ENCODE data around the gene RCSD1. TPM values are rescaled to one million over a fixed set of nuclear protein-coding genes. Genes with fewer than 3 reads are reported as not detected.

RCSD1 gene
- total RNA-seq, 5 donors from 2014 or later (not counting 1 experiment from before 2014, with no cell fraction given), result 101 to 126 (median 107) TPM

DNA sequence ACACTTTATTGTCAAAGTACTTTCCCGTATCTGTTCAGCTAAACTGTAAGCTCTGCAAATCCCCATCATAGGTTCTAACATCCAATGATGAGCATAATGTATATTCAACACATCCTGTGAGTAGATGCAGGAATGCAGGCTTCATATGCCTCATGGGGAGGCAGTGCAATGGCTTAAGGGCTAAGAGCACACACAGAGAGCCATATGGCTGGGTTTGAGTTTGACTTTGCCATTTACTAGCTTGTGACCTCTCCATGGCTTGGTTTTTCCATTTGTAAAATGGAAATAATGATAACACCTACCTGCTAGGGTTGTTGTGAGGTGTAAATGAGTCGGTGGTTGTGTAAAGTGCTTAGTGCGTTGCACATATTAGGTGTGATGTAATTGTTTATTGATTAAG lies 13.4 kb downstream of the RCSD1 start:
- H3K36me3 Mint-ChIP-seq, result peaks cover 29% of the 10 kb centered on the region
- H3K27me3 Mint-ChIP-seq, result no peaks in the 10 kb centered on the region
- ATAC-seq (replicated peaks in 1 of 4) (no peak), DNase-seq (no peak)
- ChIA-PET POLR2A (no interaction called here), CTCF (no interaction called here)
- H3K36me3 ChIP-seq (ENCODE audit: control insufficient read depth in 2 of 2, extremely low read depth in 1 of 2, insufficient read depth in 1 of 2, low read length in 1 of 2), result peaks cover 3 to 43% of the 10 kb centered on the region in 2 donors
- no peak overlapping the region for H3K4me3 ChIP-seq (ENCODE audit: control insufficient read depth in 1 of 2, extremely low read depth in 1 of 2, low read length in 1 of 2)
- H3K4me3 Mint-ChIP-seq, result peak overlapping the region in 1 of 3 donors; percentile 64
- H3K27ac Mint-ChIP-seq, result peak overlapping the region; percentile 66 to 72
- peaks cover 90 to 95% (median 92%) of the 10 kb centered on the region in 3 donors for H3K4me1 Mint-ChIP-seq
- no peaks in the 10 kb centered on the region for H3K9me3 ChIP-seq
- H3K27ac ChIP-seq (ENCODE audit: low read length), result no peak overlapping the region
- H3K27me3 ChIP-seq (replicated peaks in 1 of 2; ENCODE audit: control insufficient read depth in 2 of 2, extremely low read depth in 1 of 2, insufficient read depth in 2 of 2, low read length in 1 of 2), result no peaks in the 10 kb centered on the region
- no peaks in the 10 kb centered on the region for H3K9me3 Mint-ChIP-seq
- 72% methylated on average over 2 of the region's 3 CpGs for WGBS (ENCODE audit: insufficient coverage)
- peaks cover 31 to 91% of the 10 kb centered on the region in 2 experiments for H3K4me1 ChIP-seq (ENCODE audit: control insufficient read depth in 1 of 2, extremely low read depth in 1 of 2, insufficient read depth in 2 of 2, low read length in 2 of 2)

DNA sequence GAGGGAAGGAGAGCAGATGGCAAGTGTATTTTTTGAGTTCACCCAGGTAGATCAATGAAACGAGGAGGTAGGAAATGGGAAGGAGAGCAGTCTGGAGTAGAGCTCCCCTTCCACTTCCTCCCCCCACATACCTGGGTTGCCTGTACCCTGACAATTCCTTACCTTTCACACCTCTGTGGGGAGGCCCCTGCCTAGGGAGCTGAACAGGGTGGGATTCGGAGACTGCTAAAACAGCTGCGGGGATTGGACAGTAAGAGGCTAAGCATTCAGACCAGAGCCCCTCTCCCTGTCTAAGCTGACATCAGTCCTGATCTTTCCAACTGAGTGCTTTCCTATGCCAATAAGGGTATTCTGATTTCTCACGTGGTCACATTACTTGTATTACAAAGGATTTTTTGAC lies 14.5 kb downstream of the RCSD1 start:
- Mint-ChIP-seq H3K4me3 (no peak overlapping the region), H3K36me3 (peaks cover 30% of the 10 kb centered on the region), H3K9me3 (no peaks in the 10 kb centered on the region), H3K27ac (peak overlapping the region; percentile 51 to 66), H3K4me1 (peaks cover 90 to 95% (median 93%) of the 10 kb centered on the region in 3 donors), H3K27me3 (no peaks in the 10 kb centered on the region)
- ATAC-seq (replicated peaks in 1 of 4) (no peak), DNase-seq (no peak)
- ChIA-PET POLR2A (no interaction called here), CTCF (no interaction called here)
- H3K9me3 ChIP-seq, result no peaks in the 10 kb centered on the region
- no peak overlapping the region for H3K27ac ChIP-seq (ENCODE audit: low read length)
- no peak overlapping the region for H3K4me3 ChIP-seq (ENCODE audit: control insufficient read depth in 1 of 2, extremely low read depth in 1 of 2, low read length in 1 of 2)
- peaks cover 39 to 92% of the 10 kb centered on the region in 2 experiments for H3K4me1 ChIP-seq (ENCODE audit: control insufficient read depth in 1 of 2, extremely low read depth in 1 of 2, insufficient read depth in 2 of 2, low read length in 2 of 2)
- WGBS (ENCODE audit: insufficient coverage), result 100% methylated on average over 1 of the region's 4 CpGs
- no peaks in the 10 kb centered on the region for H3K27me3 ChIP-seq (replicated peaks in 1 of 2; ENCODE audit: control insufficient read depth in 2 of 2, extremely low read depth in 1 of 2, insufficient read depth in 2 of 2, low read length in 1 of 2)
- H3K36me3 ChIP-seq (ENCODE audit: control insufficient read depth in 2 of 2, extremely low read depth in 1 of 2, insufficient read depth in 1 of 2, low read length in 1 of 2), result peaks cover 3 to 41% of the 10 kb centered on the region in 2 donors

DNA sequence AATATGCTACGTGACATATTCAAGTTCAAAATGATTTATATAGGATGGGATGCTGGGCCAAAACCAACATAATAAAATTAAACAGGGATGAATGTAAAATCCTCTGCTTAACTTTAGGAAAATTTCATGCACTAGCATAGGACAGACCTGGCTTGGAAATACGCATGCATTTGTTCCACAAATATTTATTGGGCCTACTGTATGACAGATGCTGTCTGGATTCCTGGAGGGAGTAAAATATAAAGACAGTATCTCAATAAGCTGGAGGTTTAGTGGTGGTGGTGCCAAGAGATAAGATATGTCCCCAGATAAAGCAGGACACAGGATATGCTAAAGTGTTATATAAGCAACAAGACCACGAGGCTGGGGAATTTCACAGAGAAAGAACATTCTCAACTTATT lies 15.1 kb downstream of the RCSD1 start:
- Mint-ChIP-seq H3K9me3 (no peaks in the 10 kb centered on the region), H3K36me3 (peaks cover 30% of the 10 kb centered on the region), H3K27ac (peak overlapping the region; percentile 64 to 73), H3K4me3 (peak overlapping the region in 1 of 3 donors; percentile 38), H3K27me3 (no peaks in the 10 kb centered on the region), H3K4me1 (peaks cover 90 to 95% (median 93%) of the 10 kb centered on the region in 3 donors)
- no CpG with 5 or more reads among the region's 3 CpGs for WGBS (ENCODE audit: insufficient coverage)
- Histone ChIP-seq H3K4me3 (ENCODE audit: control insufficient read depth in 1 of 2, extremely low read depth in 1 of 2, low read length in 1 of 2) (no peak overlapping the region), H3K4me1 (ENCODE audit: control insufficient read depth in 1 of 2, extremely low read depth in 1 of 2, insufficient read depth in 2 of 2, low read length in 2 of 2) (peaks cover 44 to 92% of the 10 kb centered on the region in 2 experiments), H3K27me3 (replicated peaks in 1 of 2; ENCODE audit: control insufficient read depth in 2 of 2, extremely low read depth in 1 of 2, insufficient read depth in 2 of 2, low read length in 1 of 2) (no peaks in the 10 kb centered on the region), H3K36me3 (ENCODE audit: control insufficient read depth in 2 of 2, extremely low read depth in 1 of 2, insufficient read depth in 1 of 2, low read length in 1 of 2) (peaks cover 3 to 35% of the 10 kb centered on the region in 2 donors), H3K27ac (ENCODE audit: low read length) (no peak overlapping the region), H3K9me3 (no peaks in the 10 kb centered on the region)
- ChIA-PET POLR2A (no interaction called here), CTCF (no interaction called here)
- DNase-seq (no peak), ATAC-seq (replicated peaks in 1 of 4) (no peak)

DNA sequence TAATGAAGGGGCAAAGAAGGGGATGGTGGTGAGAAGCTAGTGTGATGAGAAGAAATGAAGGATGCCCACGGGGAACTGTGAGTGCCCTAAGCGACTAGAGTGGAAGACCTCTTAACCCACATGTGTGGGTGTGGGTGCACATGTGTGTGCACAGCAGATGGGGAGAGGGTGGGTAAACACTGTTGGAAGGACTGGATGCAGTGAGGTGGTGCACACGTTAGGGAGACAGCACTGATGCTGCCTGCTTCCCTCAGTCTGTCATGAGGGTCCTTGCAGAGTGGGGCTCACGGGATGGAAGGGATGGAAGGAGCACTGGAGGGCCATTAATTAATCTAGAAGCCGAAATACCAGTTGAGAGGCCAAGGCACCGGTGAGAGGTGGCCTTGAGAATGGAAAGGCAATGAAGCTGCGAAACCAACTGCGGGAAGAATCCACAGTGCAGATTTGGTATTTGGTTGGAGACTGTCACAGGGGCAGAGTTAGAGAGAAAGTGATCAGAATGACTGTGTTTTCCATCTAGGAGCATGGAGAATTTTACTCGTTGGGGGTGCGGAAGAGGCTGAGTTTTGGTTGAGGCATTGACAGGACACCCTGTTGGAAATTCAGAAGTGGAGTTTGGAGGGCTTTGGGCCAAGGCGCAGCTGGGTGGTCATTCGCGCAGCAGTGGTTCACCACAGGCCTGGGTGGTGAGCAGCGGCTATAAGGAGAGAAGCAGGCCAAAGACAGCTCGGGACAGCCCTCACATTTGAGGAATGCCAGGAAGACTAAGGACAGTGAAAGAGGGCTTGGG lies 15.8 kb downstream of the RCSD1 start:
- H3K27ac ChIP-seq (ENCODE audit: low read length), result no peak overlapping the region

DNA sequence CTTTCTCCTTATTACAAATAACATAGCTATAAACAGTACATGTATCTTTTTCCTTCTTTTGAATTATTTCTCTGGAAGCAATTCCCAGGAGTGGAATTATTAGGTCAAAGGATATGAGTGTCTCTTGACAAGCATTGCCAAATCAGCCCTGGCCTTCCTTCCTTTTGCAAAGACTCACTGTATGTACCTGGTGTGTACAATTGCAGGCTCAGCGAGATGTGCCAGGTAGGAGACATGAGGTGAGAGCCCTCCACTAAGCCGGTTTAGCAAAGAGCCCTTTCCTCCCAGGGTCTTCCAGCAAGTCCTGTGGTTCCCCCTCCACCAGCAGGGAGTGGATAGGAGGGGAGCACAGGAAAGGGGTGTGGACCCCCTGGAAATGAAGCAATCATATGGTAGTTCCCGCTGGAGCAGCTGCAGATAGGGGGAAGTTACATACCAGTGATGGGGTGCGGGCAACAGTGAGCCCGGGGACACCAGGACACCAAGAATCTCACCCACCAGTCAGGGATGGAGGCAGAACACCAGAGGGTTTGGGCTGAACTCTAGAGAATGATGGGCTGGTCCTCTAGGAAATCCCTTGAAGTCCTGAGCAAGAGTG lies 18.3 kb downstream of the RCSD1 start:
- no CpG with 5 or more reads among the region's 5 CpGs for WGBS (ENCODE audit: insufficient coverage)
- H3K27me3 Mint-ChIP-seq, result no peaks in the 10 kb centered on the region
- peak overlapping the region; percentile 52 for H3K27ac ChIP-seq (ENCODE audit: low read length)
- H3K36me3 Mint-ChIP-seq, result peaks cover 16% of the 10 kb centered on the region
- H3K4me3 ChIP-seq (ENCODE audit: control insufficient read depth in 1 of 2, extremely low read depth in 1 of 2, low read length in 1 of 2), result no peak overlapping the region
- H3K9me3 ChIP-seq, result no peaks in the 10 kb centered on the region
- ChIA-PET CTCF (interaction anchor here (0.5 to 1.0 kb wide), 3 partner anchors 11 to 48 kb away, joined by 3 to 5 read pairs (median 3); no protein-coding TSS in a partner anchor), POLR2A (interaction anchor here (0.6 to 0.8 kb wide), 4 partner anchors 11 to 50 kb away, joined by 3 to 4 read pairs (median 4); no protein-coding TSS in a partner anchor)
- H3K4me1 ChIP-seq (ENCODE audit: control insufficient read depth in 1 of 2, extremely low read depth in 1 of 2, insufficient read depth in 2 of 2, low read length in 2 of 2), result peaks cover 46 to 86% of the 10 kb centered on the region in 2 experiments
- ATAC-seq (replicated peaks in 1 of 4) (no peak), DNase-seq (no peak)
- H3K27me3 ChIP-seq (replicated peaks in 1 of 2; ENCODE audit: control insufficient read depth in 2 of 2, extremely low read depth in 1 of 2, insufficient read depth in 2 of 2, low read length in 1 of 2), result no peaks in the 10 kb centered on the region
- H3K36me3 ChIP-seq (ENCODE audit: control insufficient read depth in 2 of 2, extremely low read depth in 1 of 2, insufficient read depth in 1 of 2, low read length in 1 of 2), result peaks cover 3 to 12% of the 10 kb centered on the region in 2 donors
- H3K4me3 Mint-ChIP-seq, result peak overlapping the region in 1 of 3 donors; percentile 76
- H3K27ac Mint-ChIP-seq, result peak overlapping the region; percentile 85 to 92
- peaks cover 89 to 94% (median 89%) of the 10 kb centered on the region in 3 donors for H3K4me1 Mint-ChIP-seq
- no peaks in the 10 kb centered on the region for H3K9me3 Mint-ChIP-seq

More for the DNA sequence above, 15.8 kb downstream of the RCSD1 start:
- ChIA-PET CTCF (interaction anchor here (0.6 to 1.1 kb wide), 3 partner anchors 8 to 9 kb away, joined by 3 to 7 read pairs (median 5); no protein-coding TSS in a partner anchor), POLR2A (interaction anchor here (0.6 to 0.7 kb wide), 3 partner anchors 61 to 415 kb away, joined by 6 to 9 read pairs (median 7); no protein-coding TSS in a partner anchor)
- Histone ChIP-seq H3K36me3 (ENCODE audit: control insufficient read depth in 2 of 2, extremely low read depth in 1 of 2, insufficient read depth in 1 of 2, low read length in 1 of 2) (peaks cover 3 to 30% of the 10 kb centered on the region in 2 donors), H3K4me3 (ENCODE audit: control insufficient read depth in 1 of 2, extremely low read depth in 1 of 2, low read length in 1 of 2) (no peak overlapping the region), H3K27me3 (replicated peaks in 1 of 2; ENCODE audit: control insufficient read depth in 2 of 2, extremely low read depth in 1 of 2, insufficient read depth in 2 of 2, low read length in 1 of 2) (no peaks in the 10 kb centered on the region), H3K9me3 (no peaks in the 10 kb centered on the region), H3K4me1 (ENCODE audit: control insufficient read depth in 1 of 2, extremely low read depth in 1 of 2, insufficient read depth in 2 of 2, low read length in 2 of 2) (peaks cover 47 to 92% of the 10 kb centered on the region in 2 experiments)
- Mint-ChIP-seq H3K4me3 (peak overlapping the region in 1 of 3 donors; percentile 38), H3K27ac (peak overlapping the region; percentile 64 to 73), H3K36me3 (peaks cover 24% of the 10 kb centered on the region), H3K4me1 (peaks cover 90 to 95% (median 93%) of the 10 kb centered on the region in 3 donors), H3K9me3 (no peaks in the 10 kb centered on the region), H3K27me3 (no peaks in the 10 kb centered on the region)
- WGBS (ENCODE audit: insufficient coverage), result 93% methylated on average over 13 of the region's 15 CpGs
- ATAC-seq (replicated peaks in 1 of 4), result no peak
- no peak for DNase-seq
